ENCODE results near the gene FZD10.

Gene FZD10

DNA sequence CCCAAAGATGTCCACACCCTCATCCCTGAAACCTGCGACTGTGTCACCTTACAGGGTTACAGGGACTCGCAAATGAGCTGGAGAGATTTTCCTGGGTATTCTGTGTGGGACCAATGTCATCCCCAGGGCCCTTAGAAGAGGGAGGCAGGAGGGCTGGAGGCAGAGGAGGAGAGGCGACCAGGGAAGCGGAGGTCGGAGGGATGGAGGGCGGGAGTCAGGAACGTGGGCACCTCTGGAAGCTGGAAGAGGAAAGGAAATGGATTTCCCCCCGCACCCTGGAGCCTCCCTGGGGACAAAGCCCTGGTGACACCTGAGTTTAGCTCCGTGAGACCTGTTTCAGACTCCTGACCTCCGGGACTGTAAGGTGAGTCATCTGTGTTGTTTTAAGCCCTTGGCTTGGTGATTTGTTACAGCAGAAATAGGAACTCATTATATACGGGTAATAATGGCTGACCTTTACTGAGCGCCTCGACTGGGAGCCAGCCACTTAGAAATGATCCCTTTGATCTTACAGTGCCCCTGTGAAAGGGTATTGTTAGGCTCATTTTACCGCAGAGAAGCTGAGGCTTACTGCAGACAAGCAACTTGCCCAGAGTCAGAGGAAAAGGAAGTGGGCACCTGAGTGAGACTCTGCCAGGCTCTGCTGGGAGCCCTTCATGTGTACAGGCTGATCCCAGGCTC is 29.3 kb upstream of the FZD10 start:
- DNase-seq = peak; percentile 34

GRCh38 chr12:130133851-130134562 is 28.3 kb upstream of the FZD10 start:
- DNase-seq = no peak

- DNase-seq = no peak
Measured at GRCh38 chr12:130134563-130134915, 27.7 kb upstream of the FZD10 start.

GRCh38 chr12:130136509-130137039 is 25.7 kb upstream of the FZD10 start:
- DNase-seq = no peak

- peak; percentile 89 for DNase-seq
Measured at GRCh38 chr12:130137040-130138018, 24.9 kb upstream of the FZD10 start.

DNA sequence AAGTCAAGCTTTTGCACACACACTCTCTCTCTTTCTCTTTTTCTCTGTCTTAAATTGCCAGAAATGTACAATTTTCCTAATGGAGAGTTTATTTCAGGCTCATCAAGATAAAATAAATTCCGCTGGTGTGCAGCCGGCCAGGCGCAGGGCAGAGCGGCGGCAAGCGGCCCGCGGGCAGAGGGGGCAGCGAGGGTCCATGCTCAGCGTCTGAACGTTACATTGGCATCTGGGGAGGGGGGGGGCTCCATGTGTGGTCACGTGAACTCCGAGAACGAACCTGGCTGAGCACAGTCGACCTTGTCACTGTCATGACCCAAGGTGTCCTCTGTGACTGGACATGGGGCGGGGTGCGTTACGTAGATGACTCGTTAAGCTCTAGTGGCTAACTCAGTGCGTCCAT is 23.8 kb upstream of the FZD10 start:
- no peak for DNase-seq

GRCh38 chr12:130139567-130140421 is 22.5 kb upstream of the FZD10 start:
- no peak for DNase-seq

GRCh38 chr12:130141105-130141504 is 21.2 kb upstream of the FZD10 start:
- no peak for DNase-seq

DNA sequence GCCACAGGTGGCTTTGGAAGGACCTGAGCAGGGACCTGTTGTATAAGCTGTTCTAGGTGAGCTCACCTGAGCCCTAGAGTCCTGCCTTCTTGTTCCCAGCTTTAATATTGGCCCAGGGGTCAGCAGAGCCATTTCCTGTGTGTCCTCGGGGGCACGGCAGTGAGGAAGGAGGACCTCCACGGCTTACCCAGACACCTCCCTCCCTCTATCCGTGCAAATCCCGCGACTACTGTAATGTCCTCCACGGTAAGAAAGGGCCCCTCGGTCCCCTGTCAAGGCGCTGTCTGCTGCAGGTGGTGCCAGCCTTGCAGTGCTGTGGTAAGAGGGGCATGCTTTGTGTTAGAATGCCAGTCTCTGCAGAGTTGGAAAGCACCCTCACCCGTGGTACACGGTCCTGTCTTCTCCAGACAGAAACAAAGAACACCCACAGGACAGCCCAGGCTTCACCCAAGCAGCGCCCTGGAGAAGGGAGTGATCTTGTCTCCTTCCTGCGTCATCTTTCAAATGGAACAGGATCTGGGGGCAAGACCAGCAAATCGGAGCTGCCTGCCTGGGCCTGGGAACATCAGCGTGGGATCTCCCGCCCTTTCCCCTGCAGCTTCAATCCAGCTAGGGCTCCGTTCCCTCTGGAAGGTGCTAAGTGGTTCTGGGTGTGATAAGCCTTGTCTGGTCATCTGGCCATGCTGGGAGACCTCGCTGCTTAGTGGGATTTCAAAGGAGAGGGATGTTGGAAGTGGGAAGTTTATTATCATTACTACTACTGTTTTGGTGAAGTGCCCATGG is 20.2 kb upstream of the FZD10 start:
- no peak for DNase-seq

GRCh38 chr12:130142736-130143135 is 19.5 kb upstream of the FZD10 start:
- DNase-seq = no peak

DNA sequence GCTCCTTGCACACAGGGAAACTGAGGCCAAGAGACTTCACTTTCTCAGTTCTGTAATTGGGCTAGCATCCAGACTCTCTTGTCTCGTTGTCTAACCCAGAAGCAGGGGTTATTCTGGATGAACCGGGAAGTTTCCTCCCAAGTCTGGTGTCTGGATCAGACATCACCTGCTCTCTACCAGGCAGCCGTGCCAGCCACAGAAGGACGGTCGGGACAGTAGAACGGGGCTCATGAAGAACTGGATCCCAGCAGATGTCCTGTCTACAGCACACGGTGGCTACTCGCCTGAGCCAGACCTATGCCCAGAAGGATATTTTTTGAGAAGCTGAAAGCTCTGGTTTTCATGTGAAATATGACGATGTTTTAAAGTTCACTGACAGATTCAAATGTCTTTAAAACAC is 19.1 kb upstream of the FZD10 start:
- DNase-seq = no peak

DNA sequence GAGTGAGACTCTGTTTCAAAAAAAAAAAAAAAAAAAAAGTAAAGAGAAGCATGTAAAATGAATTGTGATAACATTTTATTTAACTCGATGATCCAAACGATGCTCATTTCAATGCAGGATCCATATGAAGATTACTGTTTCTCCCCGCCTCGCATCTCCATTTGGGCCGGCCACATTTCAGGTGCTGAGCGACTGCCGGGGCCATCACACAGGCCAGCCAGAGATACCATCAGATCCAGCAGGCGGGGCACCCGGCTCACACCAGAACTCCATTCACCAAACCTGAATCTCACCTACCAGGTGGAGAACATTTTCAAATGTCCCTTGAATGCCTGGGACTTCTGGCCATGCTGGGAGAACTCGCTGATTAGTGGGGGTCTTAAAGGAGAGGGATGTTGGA is 18.0 kb upstream of the FZD10 start:
- no peak for DNase-seq

DNA sequence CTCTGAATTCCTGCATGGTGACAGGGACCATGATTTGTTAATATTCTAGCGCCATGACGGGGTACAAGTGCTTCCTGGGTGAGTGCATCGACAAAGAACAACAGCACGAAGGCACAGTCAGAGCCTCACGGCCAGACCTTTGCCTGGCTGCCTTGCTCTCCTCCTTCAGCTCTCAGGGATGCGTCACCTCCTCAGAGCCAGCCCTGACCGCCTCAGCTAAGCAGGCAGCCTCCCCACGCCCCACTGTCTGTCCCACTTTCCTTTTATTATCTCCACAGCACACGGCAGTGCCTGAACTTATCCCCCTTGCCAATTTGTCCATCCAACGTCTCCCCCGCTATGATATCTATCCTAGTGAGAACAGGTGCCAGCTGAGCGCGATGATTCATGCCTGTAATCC is 16.5 kb upstream of the FZD10 start:
- DNase-seq = no peak

- DNase-seq = no peak
Measured at GRCh38 chr12:130146176-130146931, 15.9 kb upstream of the FZD10 start.

GRCh38 chr12:130147875-130148596 is 14.2 kb upstream of the FZD10 start:
- no peak for DNase-seq

- no peak for DNase-seq
Measured at GRCh38 chr12:130151846-130152245, 10.4 kb upstream of the FZD10 start.

GRCh38 chr12:130152386-130152785 is 9.9 kb upstream of the FZD10 start:
- DNase-seq = no peak

DNA sequence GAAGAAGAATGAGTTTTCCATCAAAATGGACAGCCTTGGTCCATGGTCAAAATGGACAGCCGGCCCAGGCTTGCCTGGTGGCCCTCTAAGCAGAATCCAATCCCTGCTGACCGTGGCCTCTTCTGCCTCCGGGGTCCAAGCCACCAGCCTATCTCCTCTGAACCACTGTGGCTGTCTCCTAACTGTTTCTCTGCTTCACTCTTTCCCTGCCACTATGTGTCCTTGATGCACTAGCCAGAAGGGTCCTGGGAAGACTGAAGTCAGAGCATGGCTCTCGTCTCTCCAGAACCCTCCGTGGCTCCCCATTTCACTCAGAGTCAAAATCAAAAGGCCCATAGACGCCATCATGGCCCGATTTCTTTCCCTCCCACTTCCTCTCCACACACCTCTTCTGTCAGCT is 8.5 kb upstream of the FZD10 start:
- no peak for DNase-seq

- no peak for DNase-seq
Measured at GRCh38 chr12:130154276-130155070, 7.8 kb upstream of the FZD10 start.

Measured in NCI-H69 (cell line).